Body of pancreas (tissue), 4 donors: Measurements from ENCODE around the gene LCMT1.

Experiments used
- POLR2A ChIP-seq, 3 donors: fragments of 450-650 bp; IDR thresholded peaks; one replicate each; pipeline ENCODE4 v1.6.1; 2016; ENCODE audit warnings: antibody characterized with exemption in 3 of 3, mild to moderate bottlenecking in 2 of 3
- TF ChIP-seq, protein P1 (sequence below), 7 experiments: fragments of 450-650 bp in 4 of 7; fragments of 200-600 bp in 3 of 7; sonication (generic) in 3 of 7; IDR thresholded peaks; one replicate each; pipeline ENCODE4 v1.5.1; 2016 to 2019; ENCODE audit warnings: antibody characterized with exemption in 7 of 7

DNA sequence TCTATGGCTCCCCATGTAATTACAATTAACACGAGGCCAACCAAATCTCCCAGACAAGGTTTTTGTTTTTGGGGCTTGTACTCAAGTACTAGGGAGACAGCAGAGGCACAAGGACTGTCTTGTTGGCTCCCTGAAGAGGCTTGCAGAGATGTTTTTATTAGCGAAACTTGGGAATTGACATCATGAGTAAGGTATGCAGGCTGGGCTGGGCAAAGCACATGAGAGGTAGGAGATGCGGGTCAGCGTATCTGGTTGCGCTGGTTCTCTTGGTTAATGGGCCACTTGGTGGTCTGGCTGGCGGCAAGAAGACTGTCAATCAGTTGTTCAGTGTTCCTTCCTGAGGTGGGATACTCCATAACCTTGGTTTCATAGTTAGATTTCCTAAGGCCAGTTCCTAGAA is 28.9 kb downstream of the LCMT1 start:
- TF ChIP-seq, protein P1, sequence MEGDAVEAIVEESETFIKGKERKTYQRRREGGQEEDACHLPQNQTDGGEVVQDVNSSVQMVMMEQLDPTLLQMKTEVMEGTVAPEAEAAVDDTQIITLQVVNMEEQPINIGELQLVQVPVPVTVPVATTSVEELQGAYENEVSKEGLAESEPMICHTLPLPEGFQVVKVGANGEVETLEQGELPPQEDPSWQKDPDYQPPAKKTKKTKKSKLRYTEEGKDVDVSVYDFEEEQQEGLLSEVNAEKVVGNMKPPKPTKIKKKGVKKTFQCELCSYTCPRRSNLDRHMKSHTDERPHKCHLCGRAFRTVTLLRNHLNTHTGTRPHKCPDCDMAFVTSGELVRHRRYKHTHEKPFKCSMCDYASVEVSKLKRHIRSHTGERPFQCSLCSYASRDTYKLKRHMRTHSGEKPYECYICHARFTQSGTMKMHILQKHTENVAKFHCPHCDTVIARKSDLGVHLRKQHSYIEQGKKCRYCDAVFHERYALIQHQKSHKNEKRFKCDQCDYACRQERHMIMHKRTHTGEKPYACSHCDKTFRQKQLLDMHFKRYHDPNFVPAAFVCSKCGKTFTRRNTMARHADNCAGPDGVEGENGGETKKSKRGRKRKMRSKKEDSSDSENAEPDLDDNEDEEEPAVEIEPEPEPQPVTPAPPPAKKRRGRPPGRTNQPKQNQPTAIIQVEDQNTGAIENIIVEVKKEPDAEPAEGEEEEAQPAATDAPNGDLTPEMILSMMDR (IDR thresholded peaks at IDR 0.05): no peak
- TF ChIP-seq POLR2A (IDR thresholded peaks at IDR 0.05): no peak
